Right cardiac atrium (tissue), 5 donors: ENCODE data around the gene RPL15. TPM values are rescaled to one million over a fixed set of nuclear protein-coding genes. Genes with fewer than 3 reads are reported as not detected.
"Not testable (repeated sequence)": the region's sequence is repeated elsewhere in the genome, so short reads cannot be mapped to it uniquely, and the experiment has no call there.

Experiments used
- ATAC-seq, 2 donors: fragments of 200-7000 bp; cut with Tn5 transposase; one replicate each; pipeline versions ENCODE4 v1.8.0 to v1.9.1; 2020; ENCODE audit warnings: moderate library complexity in 2 of 2, mild to moderate bottlenecking in 1 of 2
- DNase-seq, 3 donors: peaks; one replicate each; pipeline ENCODE4 v3.0.0-alpha.2; 2020
- H3K27ac ChIP-seq: one replicate; pipeline ENCODE4 v1.5.1; 2013; ENCODE audit warnings: mild to moderate bottlenecking, low read length, control low read depth, moderate library complexity
- H3K27me3 ChIP-seq: one replicate; pipeline ENCODE4 v1.6.1; 2013; ENCODE audit not compliant: control insufficient read depth, insufficient read depth
- H3K4me1 ChIP-seq: one replicate; pipeline ENCODE4 v1.6.1; 2013; ENCODE audit warnings: low read length; ENCODE audit not compliant: control insufficient read depth, insufficient read depth
- H3K4me3 ChIP-seq: one replicate; pipeline ENCODE4 v1.5.1; 2013; ENCODE audit warnings: low read length, control low read depth
- H3K9me3 ChIP-seq: one replicate; pipeline ENCODE4 v1.6.1; 2013; ENCODE audit warnings: low read length; ENCODE audit not compliant: control insufficient read depth
- WGBS: extraction: QIAGEN DNeasy Blood & Tissue Kit; methylation state at CpG from one replicate; pipeline ENCODE4 v1.1.7; 2013; 5-methylcytosine and 5-hydroxymethylcytosine counted together
- intact Hi-C, 4 donors: fragments of 100-400 bp; cut with DNase I; formaldehyde crosslinking; loops; one replicate each; pipeline versions ENCODE4 v1.11.0 to v1.14.0; 2022 to 2023
- polyA plus RNA-seq: library from polyadenylated mRNA; stranded (reverse); fragments of 200-250 nt; gene quantifications from one replicate; pipeline ENCODE4 v1.2.3, GENCODE V29; 2013
- total RNA-seq, 4 donors: library from RNA; stranded (reverse); fragmentation: NEBNext Ultra II Directional; extraction: Animal tissue kit (Norgen Biotek cat#: 25700); gene quantifications; one replicate each; pipeline ENCODE4 v1.2.1, GENCODE V29; 2021
- donor health status: healthy with polysubstance abuse.
- donor health status: DM: no; HTN: yes; CAD: no.
- donor health status: DM: no; HTN: no; CAD: no.
- donor health status: DM: no; HTN: yes; CAD: no; lungs with severe emphysema.
- donor health status: DM: yes; HTN: yes; CAD: no.

Gene RPL15
- total and polyA plus RNA-seq, 5 donors = 1,027 to 1,547 (median 1,143) TPM

DNA sequence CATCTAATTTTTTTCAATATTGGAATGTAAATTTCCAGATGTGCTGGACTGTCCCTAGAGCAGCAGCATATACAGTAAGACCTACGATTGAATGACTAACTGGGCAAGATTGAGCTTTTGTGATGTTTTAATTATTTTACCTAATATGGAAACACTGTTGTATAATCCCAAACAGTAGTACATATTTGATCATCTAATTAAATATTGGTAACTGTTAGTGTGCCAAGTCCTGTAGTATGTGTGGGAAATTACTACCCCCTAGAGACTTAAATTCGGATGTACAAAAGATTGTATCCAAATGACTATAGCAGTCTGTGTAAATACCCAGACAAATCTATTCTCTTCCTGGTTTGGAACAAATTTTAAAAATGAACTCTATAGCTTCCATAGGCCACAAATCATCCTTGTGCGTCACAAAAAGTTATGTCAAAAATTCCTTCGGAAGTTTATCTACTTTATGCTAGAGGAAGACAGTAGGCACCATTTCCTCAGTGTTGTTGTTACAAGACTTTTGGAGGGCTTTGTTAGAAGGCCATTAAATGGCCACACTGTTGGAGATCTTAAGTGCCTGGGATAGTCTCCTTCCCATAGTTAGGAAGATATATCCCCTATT is 41.7 kb upstream of the RPL15 start:
- no peaks in the 10 kb centered on the region for H3K9me3 ChIP-seq
- H3K27me3 ChIP-seq = no peaks in the 10 kb centered on the region
- 73% methylated on average over 4 of the region's 4 CpGs for WGBS
- H3K4me3 ChIP-seq = no peak overlapping the region
- no peak overlapping the region for H3K27ac ChIP-seq
- intact Hi-C loops = no loop called here
- ATAC-seq = no peak
- H3K4me1 ChIP-seq = peaks cover 1% of the 10 kb centered on the region
- no peak for DNase-seq

DNA sequence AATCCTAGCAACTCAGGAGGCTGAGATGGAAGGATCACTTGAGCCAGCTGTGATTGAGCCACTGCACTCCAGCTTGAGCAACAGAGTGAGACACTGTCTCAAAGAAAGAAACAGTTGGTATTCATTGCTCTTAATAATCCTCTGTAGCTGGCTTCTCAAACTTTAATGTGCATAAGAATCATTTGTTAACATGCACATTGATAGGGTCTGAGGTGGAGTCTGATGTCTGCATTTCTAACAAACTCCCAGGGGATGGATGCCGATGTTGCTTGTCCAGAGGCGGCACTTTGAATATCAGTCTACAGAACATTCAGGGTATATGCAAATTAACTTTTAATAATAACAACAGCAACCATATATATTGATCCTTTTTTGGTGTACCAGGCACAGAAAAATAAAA is 40.0 kb upstream of the RPL15 start:
- no peaks in the 10 kb centered on the region for H3K9me3 ChIP-seq
- ATAC-seq (no peak), DNase-seq (no peak)
- H3K27me3 ChIP-seq = no peaks in the 10 kb centered on the region
- 69% methylated on average over 2 of the region's 2 CpGs for WGBS
- no peak overlapping the region for H3K27ac ChIP-seq
- H3K4me3 ChIP-seq = no peak overlapping the region
- no peaks in the 10 kb centered on the region for H3K4me1 ChIP-seq
- intact Hi-C loops = no loop called here

GRCh38 chr3:23877329-23877980 is 39.5 kb upstream of the RPL15 start:
- intact Hi-C loops = no loop called here
- DNase-seq (peak in 2 of 3 donors; percentile 57 to 59), ATAC-seq (peak; percentile 41 to 75)
- no peak overlapping the region for H3K4me3 ChIP-seq
- H3K27me3 ChIP-seq = no peaks in the 10 kb centered on the region
- no peaks in the 10 kb centered on the region for H3K4me1 ChIP-seq
- WGBS = 38% methylated on average over 5 of the region's 5 CpGs
- no peak overlapping the region for H3K27ac ChIP-seq
- no peaks in the 10 kb centered on the region for H3K9me3 ChIP-seq

DNA sequence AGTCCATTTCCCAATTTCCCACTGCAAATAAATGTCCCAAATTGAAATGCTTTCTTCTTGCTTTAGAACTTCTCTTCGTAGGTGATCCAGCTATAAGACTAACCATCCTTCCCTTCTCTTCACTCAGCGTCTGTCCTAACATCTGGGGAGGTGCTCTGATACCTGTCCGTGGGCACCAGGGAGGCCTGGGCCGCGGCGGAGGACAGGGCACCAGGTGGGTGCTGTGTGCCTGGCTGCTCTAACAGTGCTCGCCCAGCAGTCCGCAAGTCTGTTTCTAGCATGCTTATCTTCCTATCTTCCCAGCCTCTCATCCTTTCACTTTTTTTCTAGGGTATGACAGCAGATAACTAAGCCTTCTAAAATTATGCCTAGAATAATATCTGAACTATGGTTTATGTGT is 37.4 kb upstream of the RPL15 start:
- no peak for DNase-seq
- 95% methylated on average over 8 of the region's 8 CpGs for WGBS
- H3K27me3 ChIP-seq = no peaks in the 10 kb centered on the region
- intact Hi-C loops = no loop called here
- H3K4me3 ChIP-seq = no peak overlapping the region
- H3K27ac ChIP-seq = no peak overlapping the region
- no peak for ATAC-seq
- H3K9me3 ChIP-seq = no peaks in the 10 kb centered on the region
- H3K4me1 ChIP-seq = no peaks in the 10 kb centered on the region

DNA sequence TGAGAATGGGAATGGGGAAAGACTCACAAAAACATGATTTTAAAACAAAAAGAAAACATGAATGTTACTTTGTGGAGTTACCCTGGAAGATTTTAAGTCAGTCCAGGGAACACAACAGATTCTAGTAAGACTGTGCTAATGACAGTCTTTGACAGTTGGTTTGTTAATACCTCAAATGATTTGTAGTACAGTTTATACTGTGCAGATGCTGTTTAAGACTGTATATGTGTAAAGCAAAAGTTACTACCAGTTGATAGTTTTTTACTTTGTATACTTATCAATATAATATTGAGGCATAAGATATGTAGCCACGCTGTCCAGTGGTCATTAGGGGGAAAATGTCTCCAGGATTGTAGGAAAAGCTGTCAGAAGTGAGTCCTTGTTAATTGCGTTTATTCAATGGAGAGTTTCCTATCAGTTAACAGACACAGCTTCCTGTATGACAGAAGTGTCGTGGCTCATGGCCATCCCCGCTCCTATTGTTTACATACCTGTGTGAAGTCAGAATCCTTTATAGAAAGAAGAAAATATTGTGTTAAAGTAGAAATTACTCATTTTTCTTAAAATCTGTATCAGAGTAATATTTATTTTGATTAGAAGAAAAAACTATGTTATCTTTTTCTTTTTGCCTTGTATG is 36.1 kb upstream of the RPL15 start:
- DNase-seq (no peak), ATAC-seq (peak in 1 of 2 donors; percentile 30)
- H3K9me3 ChIP-seq = no peaks in the 10 kb centered on the region
- intact Hi-C loops = no loop called here
- no peak overlapping the region for H3K4me3 ChIP-seq
- no peaks in the 10 kb centered on the region for H3K4me1 ChIP-seq
- H3K27me3 ChIP-seq = no peaks in the 10 kb centered on the region
- 49% methylated on average over 4 of the region's 4 CpGs for WGBS
- no peak overlapping the region for H3K27ac ChIP-seq

- H3K27ac ChIP-seq, H3K4me3 ChIP-seq, ATAC-seq, intact Hi-C loops, H3K4me1 ChIP-seq, H3K9me3 ChIP-seq, DNase-seq, H3K27me3 ChIP-seq: not testable (repeated sequence)
- WGBS = 88% methylated on average over 4 of the region's 4 CpGs
These were observed 34.9 kb upstream of the RPL15 start for GRCh38 chr3:23881993-23882392.

DNA sequence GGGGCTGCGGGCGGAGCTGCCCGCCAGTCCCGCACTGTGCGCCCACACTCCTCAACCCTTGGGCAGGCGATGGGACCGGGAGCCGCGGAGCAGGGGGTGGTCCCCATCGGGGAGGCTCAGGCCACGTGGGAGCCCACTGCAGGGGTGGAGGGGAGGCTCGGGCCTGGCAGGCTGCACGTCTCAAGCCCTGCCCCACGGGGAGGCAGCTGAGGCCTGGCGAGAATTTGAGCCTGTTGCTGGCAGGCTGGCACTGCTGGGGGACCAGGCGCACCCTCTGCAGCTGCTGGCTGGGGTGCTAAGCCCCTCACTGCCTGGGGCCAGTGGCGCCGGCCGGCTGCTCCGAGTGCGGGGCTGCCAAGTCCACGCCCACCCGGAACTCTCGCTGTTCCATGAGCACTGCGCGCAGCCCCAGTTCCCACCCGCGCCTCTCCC is 34.4 kb upstream of the RPL15 start:
- Histone ChIP-seq H3K4me3 (no peak overlapping the region), H3K4me1 (no peaks in the 10 kb centered on the region), H3K9me3 (no peaks in the 10 kb centered on the region), H3K27ac (no peak overlapping the region), H3K27me3 (no peaks in the 10 kb centered on the region)
- 97% methylated on average over 28 of the region's 28 CpGs for WGBS
- peak; percentile 40 to 55 for ATAC-seq
- intact Hi-C loops = no loop called here
- DNase-seq = peak in 1 of 3 donors; percentile 55

- Histone ChIP-seq H3K27me3 (no peaks in the 10 kb centered on the region), H3K9me3 (no peaks in the 10 kb centered on the region), H3K4me3 (no peak overlapping the region), H3K4me1 (peaks cover 2% of the 10 kb centered on the region), H3K27ac (no peak overlapping the region)
- DNase-seq (no peak), ATAC-seq (no peak)
- intact Hi-C loops = no loop called here
- WGBS = 90% methylated on average over 2 of the region's 2 CpGs
These were observed 32.5 kb upstream of the RPL15 start for GRCh38 chr3:23884481-23884880.

DNA sequence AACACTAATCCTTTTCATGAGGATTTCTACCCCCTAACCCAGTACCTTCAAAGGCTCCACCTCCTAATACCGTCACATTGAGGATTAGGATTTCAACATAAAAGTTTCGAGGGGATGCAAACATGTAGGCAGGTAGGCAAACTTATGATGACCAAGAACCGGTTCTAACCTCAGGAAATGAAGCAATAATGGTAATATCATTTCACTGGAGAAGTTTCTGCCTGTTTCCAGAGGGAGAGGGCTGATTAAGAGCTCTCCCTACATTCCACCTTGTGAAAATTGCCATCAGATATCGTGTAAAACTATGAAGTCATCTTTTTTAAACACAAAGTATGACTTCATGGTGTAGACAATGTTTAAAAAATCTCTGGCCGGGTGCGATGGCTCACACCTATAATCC is 31.7 kb upstream of the RPL15 start:
- H3K9me3 ChIP-seq = no peaks in the 10 kb centered on the region
- ATAC-seq (no peak), DNase-seq (no peak)
- 88% methylated on average over 6 of the region's 6 CpGs for WGBS
- no peak overlapping the region for H3K4me3 ChIP-seq
- peaks cover 2% of the 10 kb centered on the region for H3K4me1 ChIP-seq
- H3K27me3 ChIP-seq = no peaks in the 10 kb centered on the region
- intact Hi-C loops = no loop called here
- no peak overlapping the region for H3K27ac ChIP-seq

DNA sequence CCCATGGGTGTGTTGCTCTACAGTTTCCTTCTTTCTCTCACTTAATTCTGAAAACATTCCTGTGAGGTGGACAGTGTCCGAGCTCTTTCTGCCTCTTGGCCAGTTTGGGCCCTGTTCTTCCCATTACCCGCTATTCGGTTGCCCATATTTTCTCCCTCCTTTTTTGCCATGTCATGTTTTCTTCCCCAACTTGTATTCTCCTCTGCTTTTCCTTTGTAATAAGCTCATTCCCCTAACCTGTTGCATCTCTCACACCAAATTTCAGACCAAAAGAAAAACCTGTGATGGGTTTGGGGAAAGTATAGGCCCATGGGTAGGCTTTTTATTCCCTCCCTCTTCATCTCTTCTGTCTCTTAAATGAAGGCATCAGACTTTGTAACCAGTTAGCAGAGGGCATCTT is 30.6 kb upstream of the RPL15 start:
- no peak overlapping the region for H3K27ac ChIP-seq
- H3K4me1 ChIP-seq = peaks cover 2% of the 10 kb centered on the region
- no peaks in the 10 kb centered on the region for H3K27me3 ChIP-seq
- H3K9me3 ChIP-seq = no peaks in the 10 kb centered on the region
- intact Hi-C loops = no loop called here
- ATAC-seq (no peak), DNase-seq (no peak)
- no peak overlapping the region for H3K4me3 ChIP-seq
- whole genome bisulfite sequencing = 96% methylated on average over 3 of the region's 3 CpGs

DNA sequence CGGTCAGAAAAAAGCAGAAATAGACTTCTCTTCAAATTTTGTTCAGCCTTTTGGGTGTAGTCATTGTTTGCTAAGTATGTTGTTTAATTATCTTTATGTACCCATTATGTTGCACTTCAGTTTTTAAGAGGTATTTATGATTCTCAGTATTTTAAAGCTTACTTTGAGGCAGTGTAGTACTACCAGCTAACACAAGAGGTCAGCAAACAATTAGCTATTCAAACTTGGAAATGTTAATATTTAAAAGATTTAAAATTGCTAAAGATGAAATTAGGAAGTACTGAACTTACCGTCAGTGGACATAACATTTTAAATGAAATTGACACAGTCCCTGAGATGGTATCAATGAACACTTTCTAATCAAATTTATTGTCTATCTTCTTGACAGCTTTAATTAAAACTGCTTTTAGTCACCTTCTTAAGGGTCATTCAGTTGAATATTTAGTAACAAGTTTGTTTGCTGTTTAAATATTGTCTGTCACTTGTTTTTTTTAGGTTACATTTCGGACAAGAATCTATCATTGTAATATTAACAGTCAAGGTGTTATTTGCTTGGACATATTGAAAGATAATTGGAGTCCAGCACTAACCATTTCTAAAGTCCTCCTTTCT is 28.2 kb upstream of the RPL15 start:
- no peak overlapping the region for H3K4me3 ChIP-seq

More for the DNA sequence above, 28.2 kb upstream of the RPL15 start:
- DNase-seq (no peak), ATAC-seq (no peak)
- intact Hi-C loops = no loop called here
- 64% methylated on average over 3 of the region's 3 CpGs for WGBS
- no peaks in the 10 kb centered on the region for H3K9me3 ChIP-seq
- no peak overlapping the region for H3K27ac ChIP-seq
- H3K27me3 ChIP-seq = no peaks in the 10 kb centered on the region
- peaks cover 2% of the 10 kb centered on the region for H3K4me1 ChIP-seq
